Testis (tissue), 2 donors: ENCODE data around the gene LPCAT2.

Experiments
- POLR2A ChIP-seq: fragments of 450-650 bp; IDR thresholded peaks from one replicate; pipeline ENCODE4 v1.6.1; 2017; ENCODE audit warnings: antibody characterized with exemption, mild to moderate bottlenecking, moderate library complexity
- TF ChIP-seq, protein P1 (sequence below), 3 experiments: fragments of 450-650 bp in 2 of 3; fragments of 200-600 bp in 1 of 3; sonication (generic) in 1 of 3; IDR thresholded peaks; one replicate each; pipeline ENCODE4 v1.5.1; 2016 to 2019; ENCODE audit warnings: antibody characterized with exemption in 3 of 3, mild to moderate bottlenecking in 2 of 3, moderate library complexity in 1 of 3

GRCh38 chr16:55487048-55487803, 21.6 kb upstream of the LPCAT2 start:
- TF ChIP-seq, protein P1, sequence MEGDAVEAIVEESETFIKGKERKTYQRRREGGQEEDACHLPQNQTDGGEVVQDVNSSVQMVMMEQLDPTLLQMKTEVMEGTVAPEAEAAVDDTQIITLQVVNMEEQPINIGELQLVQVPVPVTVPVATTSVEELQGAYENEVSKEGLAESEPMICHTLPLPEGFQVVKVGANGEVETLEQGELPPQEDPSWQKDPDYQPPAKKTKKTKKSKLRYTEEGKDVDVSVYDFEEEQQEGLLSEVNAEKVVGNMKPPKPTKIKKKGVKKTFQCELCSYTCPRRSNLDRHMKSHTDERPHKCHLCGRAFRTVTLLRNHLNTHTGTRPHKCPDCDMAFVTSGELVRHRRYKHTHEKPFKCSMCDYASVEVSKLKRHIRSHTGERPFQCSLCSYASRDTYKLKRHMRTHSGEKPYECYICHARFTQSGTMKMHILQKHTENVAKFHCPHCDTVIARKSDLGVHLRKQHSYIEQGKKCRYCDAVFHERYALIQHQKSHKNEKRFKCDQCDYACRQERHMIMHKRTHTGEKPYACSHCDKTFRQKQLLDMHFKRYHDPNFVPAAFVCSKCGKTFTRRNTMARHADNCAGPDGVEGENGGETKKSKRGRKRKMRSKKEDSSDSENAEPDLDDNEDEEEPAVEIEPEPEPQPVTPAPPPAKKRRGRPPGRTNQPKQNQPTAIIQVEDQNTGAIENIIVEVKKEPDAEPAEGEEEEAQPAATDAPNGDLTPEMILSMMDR (IDR thresholded peaks at IDR 0.05) = no peak
- no peak for TF ChIP-seq POLR2A
